Endothelial cell of umbilical vein (primary cell): Measurements from ENCODE around the gene KIF26B. TPM values are rescaled to one million over a fixed set of nuclear protein-coding genes. Genes with fewer than 3 reads are reported as not detected.

Experiments used
- BruUV-seq: library from RNA; stranded (reverse); fragments of 400-500 nt; replicated peaks from 2 replicates; lab custom pipeline; 2021; lab: Mats Ljungman, UMichigan
- CTCF ChIA-PET: fragments of 300-600, 350-600 bp; sonication (Branson Sonifier 250); formaldehyde crosslinking; loops from one replicate; lab custom pipeline; 2021; ENCODE audit warnings: antibody characterized with exemption, inconsistent platforms; lab: Charles Lee
- POLR2A ChIA-PET: fragments of 300-600, 350-600 bp; sonication (Branson Sonifier 250); formaldehyde crosslinking; loops from one replicate; lab custom pipeline; 2021; ENCODE audit warnings: antibody characterized with exemption, inconsistent platforms; lab: Charles Lee
- DNase-seq: peaks from one replicate; pipeline ENCODE4 v3.0.0-alpha.2; 2011; ENCODE audit warnings: low read depth, low spot score
- FAIRE-seq: peaks from 2 replicates; lab custom pipeline; 2011; peaks lifted over from hg19 to GRCh38; lab: Jason Lieb, UNC
- H2AFZ ChIP-seq: 2 replicates; pipeline ENCODE4 v1.6.0; 2012; ENCODE audit warnings: low read depth, low read length, control low read depth, inconsistent platforms
- H3K27ac ChIP-seq: 2 replicates; pipeline ENCODE4 v1.5.1; 2011; ENCODE audit warnings: low read depth, mild to moderate bottlenecking, control low read depth, low read length, moderate library complexity; ENCODE audit not compliant: insufficient read depth
- H3K27me3 ChIP-seq, 2 experiments: 2 replicates each; pipeline versions ENCODE4 v1.6.0 to v1.6.1; 2011; ENCODE audit warnings: low read length in 2 of 2, mixed read lengths in 1 of 2; ENCODE audit not compliant: control insufficient read depth in 2 of 2, insufficient read depth in 2 of 2
- H3K36me3 ChIP-seq, 2 experiments: 2 replicates in 1 of 2; 3 replicates in 1 of 2; pipeline ENCODE4 v1.5.1; 2011; ENCODE audit warnings: low read length in 2 of 2, mild to moderate bottlenecking in 1 of 2, moderate library complexity in 1 of 2; ENCODE audit not compliant: control insufficient read depth in 2 of 2, insufficient read depth in 2 of 2; ENCODE audit errors: extremely low read depth in 1 of 2
- H3K4me1 ChIP-seq: 3 replicates; pipeline ENCODE4 v1.5.1; 2011; ENCODE audit warnings: mild to moderate bottlenecking, low read length; ENCODE audit not compliant: control insufficient read depth, insufficient read depth; ENCODE audit errors: extremely low read depth
- H3K4me2 ChIP-seq: 2 replicates; pipeline ENCODE4 v1.6.1; 2011; ENCODE audit warnings: low read length, control low read depth, mixed read lengths; ENCODE audit not compliant: insufficient read depth
- H3K4me3 ChIP-seq, 3 experiments: fragments of 200-600 bp in 1 of 3; sonication (generic), shearing (Covaris generic) in 1 of 3; replicated peaks in 1 of 3; 2 replicates each; pipeline ENCODE4 v1.5.1; 2011 to 2016; ENCODE audit warnings: control low read depth in 3 of 3, low read length in 3 of 3, mild to moderate bottlenecking in 2 of 3, inconsistent platforms in 1 of 3, low read depth in 1 of 3, moderate library complexity in 1 of 3; ENCODE audit not compliant: insufficient read depth in 1 of 3
- H3K79me2 ChIP-seq: 2 replicates; pipeline ENCODE4 v1.6.0; 2012; ENCODE audit warnings: low read length, inconsistent platforms; ENCODE audit not compliant: control insufficient read depth, insufficient read depth
- H3K9ac ChIP-seq: replicated peaks from 2 replicates; pipeline ENCODE3; 2011; ENCODE audit warnings: low read length, control low read depth; ENCODE audit not compliant: insufficient read depth; ENCODE audit errors: extremely low read depth
- H3K9me1 ChIP-seq: replicated peaks from 3 replicates; pipeline ENCODE4 v1.6.0; 2011; ENCODE audit warnings: mild to moderate bottlenecking, low read length; ENCODE audit not compliant: control insufficient read depth, insufficient read depth; ENCODE audit errors: extremely low read depth
- H3K9me3 ChIP-seq: replicated peaks from 2 replicates; pipeline ENCODE4 v1.5.1; 2012; ENCODE audit warnings: low read length, inconsistent platforms; ENCODE audit not compliant: control insufficient read depth, insufficient read depth
- H4K20me1 ChIP-seq: replicated peaks from 2 replicates; pipeline ENCODE3; 2011; ENCODE audit warnings: mild to moderate bottlenecking, low read length; ENCODE audit not compliant: control insufficient read depth, insufficient read depth; ENCODE audit errors: extremely low read depth
- EZH2 ChIP-seq: IDR thresholded peaks from 2 replicates; pipeline ENCODE4 v1.6.1; 2012; ENCODE audit warnings: borderline replicate concordance, low read depth, mild to moderate bottlenecking, moderate library complexity, low read length, inconsistent platforms; ENCODE audit not compliant: severe bottlenecking
- FOS ChIP-seq: IDR thresholded peaks from 2 replicates; pipeline ENCODE4 v1.6.1; 2011; ENCODE audit warnings: mild to moderate bottlenecking, low read length, moderate library complexity, borderline replicate concordance; ENCODE audit not compliant: insufficient read depth
- GATA2 ChIP-seq: IDR thresholded peaks from 2 replicates; pipeline ENCODE4 v1.7.0; 2011; ENCODE audit warnings: low read depth, mild to moderate bottlenecking, moderate library complexity, mixed read lengths, low read length; ENCODE audit not compliant: insufficient read length, insufficient read depth
- JUN ChIP-seq: IDR thresholded peaks from 2 replicates; pipeline ENCODE4 v1.6.1; 2011; ENCODE audit warnings: borderline replicate concordance, low read depth; ENCODE audit not compliant: insufficient read length, insufficient read depth
- MYC ChIP-seq: IDR thresholded peaks from one replicate; pipeline ENCODE4 v1.6.1; 2011; ENCODE audit warnings: mild to moderate bottlenecking, low read depth, low read length
- POLR2A ChIP-seq: IDR thresholded peaks from 2 replicates; pipeline ENCODE4 v1.6.1; 2012; ENCODE audit warnings: low read depth, mild to moderate bottlenecking, control low read depth, low read length
- dilution Hi-C: fragments of 300-500 bp; cut with MboI; formaldehyde crosslinking; loops from one replicate; pipeline ENCODE4 v1.15.0; 2019; ENCODE audit warnings: low sequenced_read_pairs; ENCODE audit not compliant: extremely low pct_ligation_motif_present
- intact Hi-C: fragments of 100-400 bp; cut with micrococcal nuclease; formaldehyde crosslinking; loops from one replicate; pipeline ENCODE4 v1.10.0; 2022
- polyA plus RNA-seq, 4 experiments: library from polyadenylated mRNA; depleted of rRNA in 3 of 4; stranded (reverse) in 3 of 4; unstranded in 1 of 4; fragments of >200 nt; gene quantifications; 2 replicates each; pipeline versions ENCODE4 v1.2.1 to v1.2.3, GENCODE V29; 2011 to 2012; ENCODE audit warnings: missing spikeins in 1 of 4
- total RNA-seq: library from RNA; stranded (reverse); gene quantifications from 2 replicates; pipeline ENCODE4 v1.2.3, GENCODE V29; 2021
- TF ChIP-seq, protein P1 (sequence below), 2 donors: IDR thresholded peaks; 1 replicate in 1 of 2; 2 replicates in 1 of 2; pipeline ENCODE4 v1.5.1; 2011; ENCODE audit warnings: low read length in 2 of 2, mild to moderate bottlenecking in 2 of 2, moderate library complexity in 2 of 2, control low read depth in 1 of 2, inconsistent platforms in 1 of 2, low read depth in 1 of 2; ENCODE audit not compliant: insufficient read depth in 1 of 2; ENCODE audit errors: extremely low read depth in 1 of 2

The KIF26B gene
- total and polyA plus RNA-seq, 2 donors (not counting 3 experiments of a cell fraction or from before 2014, with no cell fraction given) = 0.04 to 0.49 TPM

DNA sequence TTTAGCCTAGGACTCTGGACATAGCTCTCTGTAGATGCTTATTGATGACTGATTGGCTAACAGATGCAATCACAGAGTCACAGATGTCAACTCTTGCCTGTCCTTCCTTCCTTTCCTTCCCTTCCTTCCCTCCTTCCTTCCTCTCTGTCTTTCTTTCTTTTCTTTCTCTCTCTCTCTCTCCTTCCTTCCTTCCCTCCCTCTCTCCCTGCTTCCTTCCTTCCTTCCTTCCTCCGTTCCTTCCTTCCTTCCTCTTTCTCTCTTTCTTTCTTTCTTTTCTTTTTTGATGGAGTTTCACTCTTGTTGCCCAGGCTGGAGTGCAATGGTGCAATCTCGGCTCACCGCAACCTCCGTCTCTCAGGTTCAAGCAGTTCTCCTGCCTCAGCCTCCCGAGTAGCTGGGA lies 106.1 kb downstream of the KIF26B start:
- Histone ChIP-seq H3K27ac (no peak overlapping the region), H3K27me3 (no peaks in the 10 kb centered on the region), H3K4me2 (no peak overlapping the region), H3K9me3 (no peaks in the 10 kb centered on the region), H3K4me1 (no peaks in the 10 kb centered on the region), H4K20me1 (no peaks in the 10 kb centered on the region), H3K9ac (no peak overlapping the region), H3K79me2 (no peaks in the 10 kb centered on the region), H2AFZ (no peak overlapping the region), H3K4me3 (no peak overlapping the region), H3K9me1 (no peaks in the 10 kb centered on the region), H3K36me3 (no peaks in the 10 kb centered on the region)
- DNase-seq (no peak), FAIRE-seq (no peak)
- POLR2A ChIA-PET = no interaction called here
- intact Hi-C loops = no loop called here
- no TSS peak for BruUV-seq
- no peak for TF ChIP-seq POLR2A
- no peak for TF ChIP-seq MYC
- no peak for TF ChIP-seq EZH2
- TF ChIP-seq, protein P1, sequence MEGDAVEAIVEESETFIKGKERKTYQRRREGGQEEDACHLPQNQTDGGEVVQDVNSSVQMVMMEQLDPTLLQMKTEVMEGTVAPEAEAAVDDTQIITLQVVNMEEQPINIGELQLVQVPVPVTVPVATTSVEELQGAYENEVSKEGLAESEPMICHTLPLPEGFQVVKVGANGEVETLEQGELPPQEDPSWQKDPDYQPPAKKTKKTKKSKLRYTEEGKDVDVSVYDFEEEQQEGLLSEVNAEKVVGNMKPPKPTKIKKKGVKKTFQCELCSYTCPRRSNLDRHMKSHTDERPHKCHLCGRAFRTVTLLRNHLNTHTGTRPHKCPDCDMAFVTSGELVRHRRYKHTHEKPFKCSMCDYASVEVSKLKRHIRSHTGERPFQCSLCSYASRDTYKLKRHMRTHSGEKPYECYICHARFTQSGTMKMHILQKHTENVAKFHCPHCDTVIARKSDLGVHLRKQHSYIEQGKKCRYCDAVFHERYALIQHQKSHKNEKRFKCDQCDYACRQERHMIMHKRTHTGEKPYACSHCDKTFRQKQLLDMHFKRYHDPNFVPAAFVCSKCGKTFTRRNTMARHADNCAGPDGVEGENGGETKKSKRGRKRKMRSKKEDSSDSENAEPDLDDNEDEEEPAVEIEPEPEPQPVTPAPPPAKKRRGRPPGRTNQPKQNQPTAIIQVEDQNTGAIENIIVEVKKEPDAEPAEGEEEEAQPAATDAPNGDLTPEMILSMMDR (IDR thresholded peaks at IDR 0.05; ENCODE audit: extremely low read depth in 1 of 2, insufficient read depth in 1 of 2, low read depth in 1 of 2, low read length in 2 of 2) = no peak
- no peak for TF ChIP-seq GATA2
- no peak for TF ChIP-seq JUN
- no peak for TF ChIP-seq FOS
- dilution Hi-C loops = no loop called here
- CTCF ChIA-PET = no interaction called here
